DOHH2 (cell line): ENCODE data around the gene CASP9.
"Not testable (repeated sequence)": the region's sequence is repeated elsewhere in the genome, so short reads cannot be mapped to it uniquely, and the experiment has no call there.

Source experiments
- CTCF ChIP-seq: fragments of 200-600 bp; sonication (generic); IDR thresholded peaks from one replicate; pipeline ENCODE4 v1.5.1; 2014; ENCODE audit warnings: antibody characterized with exemption, mild to moderate bottlenecking, low read depth, low read length; ENCODE audit not compliant: poor library complexity, severe bottlenecking
- EZH2phosphoT487 ChIP-seq: fragments of 200-600 bp; sonication (generic); IDR thresholded peaks from 2 replicates; pipeline ENCODE4 v1.6.1; 2017; ENCODE audit warnings: borderline replicate concordance, mild to moderate bottlenecking, antibody characterized with exemption, low read length, moderate library complexity, mixed read lengths

- not testable (repeated sequence) for TF ChIP-seq CTCF, EZH2phosphoT487
These were observed 9.5 kb downstream of the CASP9 start for GRCh38 chr1:15514557-15514956.
